GM10266 (cell line): ENCODE measurements around the gene LRRC72.

Source experiments
- DNase-seq: peaks from one replicate; pipeline ENCODE4 v3.0.0; 2012; ENCODE audit errors: extremely low spot score
- CTCF ChIP-seq: IDR thresholded peaks from 2 replicates; pipeline ENCODE4 v1.5.1; 2012; ENCODE audit warnings: mild to moderate bottlenecking, low read depth; ENCODE audit not compliant: control insufficient read depth, insufficient read depth; ENCODE audit errors: missing control alignments

LRRC72 gene

GRCh38 chr7:16615228-16615627 lies 88.6 kb downstream of the LRRC72 start:
- DNase-seq: no peak
- TF ChIP-seq CTCF: no peak

GRCh38 chr7:16616122-16616521 lies 89.5 kb downstream of the LRRC72 start:
- no peak for DNase-seq
- no peak for TF ChIP-seq CTCF

DNA sequence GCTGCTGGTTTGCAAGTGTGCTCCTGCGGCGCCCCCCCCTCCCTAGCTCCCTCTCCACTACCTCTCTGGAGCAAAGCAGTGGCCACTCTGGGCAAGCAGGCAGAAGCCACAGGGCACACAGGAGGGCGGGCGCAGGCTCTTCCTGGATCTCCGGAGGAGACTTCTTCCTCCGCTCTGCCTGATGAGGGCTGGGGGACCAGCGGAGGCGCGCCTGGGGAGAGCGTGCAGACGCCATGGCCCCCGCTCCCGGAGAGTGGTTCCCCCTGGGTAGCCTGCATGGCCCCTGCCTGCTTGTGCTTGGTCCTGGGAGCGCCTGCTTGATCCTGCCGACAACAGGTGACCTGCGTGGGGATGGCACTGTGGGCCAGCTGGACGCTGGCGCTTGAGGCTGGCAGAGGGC lies 89.9 kb downstream of the LRRC72 start:
- TF ChIP-seq CTCF: no peak
- no peak for DNase-seq

DNA sequence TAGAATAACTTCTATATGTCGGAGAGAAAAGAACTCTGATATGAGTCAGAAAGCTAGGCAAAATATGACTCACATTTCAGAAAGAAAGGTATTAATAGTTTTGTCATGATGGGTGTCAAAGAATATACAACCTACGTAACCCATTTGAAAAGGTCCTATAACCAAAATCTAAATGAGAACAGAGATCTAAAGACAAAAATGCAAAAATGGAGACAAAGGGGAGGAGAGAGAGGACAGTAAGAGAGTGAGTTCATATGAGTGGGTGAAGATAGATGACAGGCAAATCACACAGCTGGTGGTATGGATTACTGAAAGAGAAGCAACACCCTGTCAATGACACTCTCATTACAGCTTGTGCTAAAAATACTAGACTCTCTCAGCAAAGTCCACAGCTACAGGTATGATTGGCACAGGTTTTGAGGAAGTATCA lies 93.4 kb downstream of the LRRC72 start:
- no peak for TF ChIP-seq CTCF
- DNase-seq: peak; percentile 43

GRCh38 chr7:16626388-16626787 lies 99.8 kb downstream of the LRRC72 start:
- no peak for DNase-seq
- TF ChIP-seq CTCF: no peak

- TF ChIP-seq CTCF: no peak
- DNase-seq: no peak
Measured at GRCh38 chr7:16627236-16627635, 100.6 kb downstream of the LRRC72 start.

DNA sequence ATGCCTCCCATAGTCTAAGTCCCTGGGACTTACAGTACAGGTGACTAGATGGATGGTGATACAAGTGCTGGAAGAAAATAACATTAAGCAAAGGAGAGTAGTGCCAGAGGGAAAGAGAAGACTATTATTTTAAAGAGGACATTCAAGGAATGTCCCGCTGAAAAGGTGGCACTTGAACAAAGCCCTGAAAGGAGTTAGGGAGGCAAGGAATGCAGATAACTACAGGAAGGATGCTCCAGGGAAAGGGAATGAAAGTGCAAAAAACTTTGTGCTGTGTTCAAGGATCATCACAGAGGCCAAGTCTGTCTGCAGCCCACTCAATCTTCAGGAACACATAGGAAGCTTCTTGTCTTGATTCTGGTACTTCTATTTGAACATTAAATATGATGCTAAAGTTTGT lies 104.0 kb downstream of the LRRC72 start:
- no peak for TF ChIP-seq CTCF
- no peak for DNase-seq
